DOHH2 (cell line): Measurements from ENCODE around the gene MED23.

Experiments
- CTCF ChIP-seq: fragments of 200-600 bp; sonication (generic); IDR thresholded peaks from one replicate; pipeline ENCODE4 v1.5.1; 2014; ENCODE audit warnings: antibody characterized with exemption, mild to moderate bottlenecking, low read depth, low read length; ENCODE audit not compliant: poor library complexity, severe bottlenecking
- EZH2phosphoT487 ChIP-seq: fragments of 200-600 bp; sonication (generic); IDR thresholded peaks from 2 replicates; pipeline ENCODE4 v1.6.1; 2017; ENCODE audit warnings: borderline replicate concordance, mild to moderate bottlenecking, antibody characterized with exemption, low read length, moderate library complexity, mixed read lengths

GRCh38 chr6:131561925-131562707 is 65.9 kb downstream of the MED23 start:
- TF ChIP-seq CTCF (no peak), EZH2phosphoT487 (no peak)
